PC-9 (cell line): ENCODE data around the gene PTDSS2. TPM values are rescaled to one million over a fixed set of nuclear protein-coding genes. Genes with fewer than 3 reads are reported as not detected.

Experiments
- BruUV-seq: library from RNA; stranded (reverse); fragments of 400-500 nt; replicated peaks from 2 replicates; lab custom pipeline; 2021; lab: Mats Ljungman, UMichigan
- CTCF ChIA-PET: fragments of 300-600 bp; sonication (Branson Sonifier 250); formaldehyde crosslinking; loops from one replicate; lab custom pipeline; 2022; ENCODE audit warnings: antibody characterized with exemption; lab: Charles Lee
- POLR2A ChIA-PET: fragments of 300-600 bp; sonication (Branson Sonifier 250); formaldehyde crosslinking; loops from one replicate; lab custom pipeline; 2022; ENCODE audit warnings: antibody characterized with exemption; ENCODE audit not compliant: unreplicated experiment; lab: Charles Lee
- DNase-seq, 2 experiments: peaks; one replicate each; pipeline versions ENCODE4 v3.0.0 to v3.0.0-alpha.2; 2015 to 2022; ENCODE audit warnings: mixed read lengths in 1 of 2
- H2AFZ ChIP-seq: fragments of 200-600 bp; sonication (generic); 2 replicates; pipeline ENCODE4 v1.8.1; 2017; ENCODE audit warnings: antibody characterized with exemption
- H3F3A ChIP-seq: fragments of 200-600 bp; sonication (generic); 2 replicates; pipeline ENCODE4 v1.8.1; 2017; ENCODE audit warnings: antibody characterized with exemption, mild to moderate bottlenecking, low read depth; ENCODE audit not compliant: insufficient read depth
- H3K27ac ChIP-seq: fragments of 200-600 bp; sonication (generic); 2 replicates; pipeline ENCODE4 v1.6.1; 2016; ENCODE audit warnings: mixed run types
- H3K27me3 ChIP-seq: fragments of 200-600 bp; sonication (generic); 2 replicates; pipeline ENCODE4 v1.6.1; 2016; ENCODE audit warnings: low read depth, mixed run types; ENCODE audit not compliant: insufficient read depth
- H3K36me3 ChIP-seq: fragments of 200-600 bp; sonication (generic); 2 replicates; pipeline ENCODE4 v1.6.1; 2016; ENCODE audit warnings: low read depth, mixed run types
- H3K4me1 ChIP-seq: fragments of 200-600 bp; sonication (generic); replicated peaks from 2 replicates; pipeline ENCODE4 v1.6.1; 2016; ENCODE audit warnings: mixed run types; ENCODE audit not compliant: insufficient read depth
- H3K4me2 ChIP-seq: fragments of 200-600 bp; sonication (generic); 2 replicates; pipeline ENCODE4 v1.6.1; 2017; ENCODE audit warnings: mixed run types
- H3K4me3 ChIP-seq: fragments of 200-600 bp; sonication (generic); 2 replicates; pipeline ENCODE4 v1.6.1; 2016; ENCODE audit warnings: mixed run types
- H3K79me2 ChIP-seq: fragments of 200-600 bp; sonication (generic); 2 replicates; pipeline ENCODE4 v1.6.1; 2017; ENCODE audit warnings: low read depth, mixed run types
- H3K9me2 ChIP-seq: fragments of 200-600 bp; sonication (generic); 2 replicates; pipeline ENCODE4 v1.8.1; 2017; ENCODE audit warnings: mild to moderate bottlenecking; ENCODE audit not compliant: insufficient read depth
- H3K9me3 ChIP-seq: fragments of 200-600 bp; sonication (generic); 2 replicates; pipeline ENCODE4 v1.8.1; 2016; ENCODE audit warnings: low read depth; ENCODE audit not compliant: insufficient read depth
- H4K20me1 ChIP-seq: fragments of 200-600 bp; sonication (generic); 2 replicates; pipeline ENCODE4 v1.8.1; 2017; ENCODE audit not compliant: insufficient read depth
- CTCF ChIP-seq: fragments of 200-600 bp; sonication (generic); conservative IDR thresholded peaks from 2 replicates; pipeline ENCODE4 v1.6.1; 2017; ENCODE audit warnings: mixed run types, antibody characterized with exemption, mild to moderate bottlenecking, moderate library complexity
- EZH2 ChIP-seq: fragments of 200-600 bp; sonication (generic); IDR thresholded peaks from 2 replicates; pipeline ENCODE4 v1.8.0; 2017; ENCODE audit warnings: antibody characterized with exemption, low read depth
- intact Hi-C: fragments of 100-400 bp; cut with micrococcal nuclease; formaldehyde crosslinking; loops from one replicate; pipeline ENCODE4 v1.10.0; 2022; ENCODE audit not compliant: unreplicated experiment
- total RNA-seq: library from RNA; stranded (reverse); gene quantifications from 2 replicates; pipeline ENCODE4 v1.2.3, GENCODE V29; 2021

The PTDSS2 gene
- total RNA-seq, 1 experiment from 2014 or later: 32.5 TPM

GRCh38 chr11:490930-491260 is 40.8 kb downstream of the PTDSS2 start:
- no peaks in the 10 kb centered on the region for H3K79me2 ChIP-seq
- POLR2A ChIA-PET: no interaction called here
- no peak for TF ChIP-seq CTCF
- no peak for TF ChIP-seq EZH2
- no peaks in the 10 kb centered on the region for H3K9me3 ChIP-seq
- no peaks in the 10 kb centered on the region; the same call in 1 of the 2 replicates for H3F3A ChIP-seq
- CTCF ChIA-PET: no interaction called here
- H3K27ac ChIP-seq: no peak overlapping the region
- DNase-seq: no peak
- no TSS peak for BruUV-seq
- no peak overlapping the region for H3K4me3 ChIP-seq
- H3K36me3 ChIP-seq: no peaks in the 10 kb centered on the region
- no peaks in the 10 kb centered on the region for H3K27me3 ChIP-seq
- no peaks in the 10 kb centered on the region for H4K20me1 ChIP-seq
- H3K4me2 ChIP-seq: no peak overlapping the region
- H3K9me2 ChIP-seq: no peaks in the 10 kb centered on the region
- H2AFZ ChIP-seq: no peak overlapping the region
- intact Hi-C loops: no loop called here
- no peaks in the 10 kb centered on the region for H3K4me1 ChIP-seq

- H4K20me1 ChIP-seq: no peaks in the 10 kb centered on the region
- H3K79me2 ChIP-seq: no peaks in the 10 kb centered on the region
- H3F3A ChIP-seq: no peaks in the 10 kb centered on the region; the same call in 1 of the 2 replicates
- no peak overlapping the region for H3K4me3 ChIP-seq
- no peaks in the 10 kb centered on the region for H3K4me1 ChIP-seq
- ChIA-PET CTCF (no interaction called here), POLR2A (no interaction called here)
- no peak overlapping the region for H3K4me2 ChIP-seq
- no peaks in the 10 kb centered on the region for H3K9me3 ChIP-seq
- DNase-seq: no peak
- H2AFZ ChIP-seq: no peak overlapping the region
- BruUV-seq: no TSS peak
- no peaks in the 10 kb centered on the region for H3K9me2 ChIP-seq
- TF ChIP-seq CTCF (no peak), EZH2 (no peak)
- intact Hi-C loops: no loop called here
- H3K36me3 ChIP-seq: no peaks in the 10 kb centered on the region
- no peaks in the 10 kb centered on the region for H3K27me3 ChIP-seq
- H3K27ac ChIP-seq: no peak overlapping the region
Observed at GRCh38 chr11:491358-491757, 41.3 kb downstream of the PTDSS2 start.

GRCh38 chr11:492427-493226 is 42.5 kb downstream of the PTDSS2 start:
- intact Hi-C loops: no loop called here
- no peak for TF ChIP-seq EZH2
- TF ChIP-seq CTCF: no peak
- POLR2A ChIA-PET: interaction anchor here (0.7 kb wide), 1 partner anchor 224 kb away, joined by 4 read pairs; no protein-coding TSS in a partner anchor

More at GRCh38 chr11:492427-493226, 42.5 kb downstream of the PTDSS2 start:
- no peak overlapping the region for H3K4me3 ChIP-seq
- BruUV-seq: no TSS peak
- no peaks in the 10 kb centered on the region; the same call in 1 of the 2 replicates for H3F3A ChIP-seq
- no peak overlapping the region for H3K4me2 ChIP-seq
- no peak overlapping the region for H2AFZ ChIP-seq
- CTCF ChIA-PET: no interaction called here
- H4K20me1 ChIP-seq: no peaks in the 10 kb centered on the region
- H3K27ac ChIP-seq: no peak overlapping the region
- no peaks in the 10 kb centered on the region for H3K9me2 ChIP-seq
- no peaks in the 10 kb centered on the region for H3K36me3 ChIP-seq
- no peaks in the 10 kb centered on the region for H3K27me3 ChIP-seq
- DNase-seq: no peak
- no peaks in the 10 kb centered on the region for H3K79me2 ChIP-seq
- H3K4me1 ChIP-seq: no peaks in the 10 kb centered on the region
- H3K9me3 ChIP-seq: no peaks in the 10 kb centered on the region
